HepG2 (cell line): Measurements from ENCODE around the gene ELMOD3. TPM values are rescaled to one million over a fixed set of nuclear protein-coding genes. Genes with fewer than 3 reads are reported as not detected.

Experiments used
- MTA3 ChIP-seq: sonication (generic); formaldehyde crosslinking; IDR thresholded peaks from 2 replicates; pipeline ENCODE4 v1.4.0; 2020; ENCODE audit warnings: missing genetic modification reagents
- SALL1 ChIP-seq: sonication (generic); formaldehyde crosslinking; IDR thresholded peaks from 2 replicates; pipeline ENCODE4 v1.8.0; 2022; ENCODE audit warnings: mild to moderate bottlenecking, missing genetic modification reagents
- polyA plus RNA-seq, 8 experiments: library from polyadenylated mRNA; depleted of rRNA in 3 of 8; stranded (reverse) in 7 of 8; unstranded in 1 of 8; fragments of >200 nt; fragmentation: Illumina TruSeq in 4 of 8; extraction: Trizol in 4 of 8; gene quantifications; 2 replicates each; pipeline versions ENCODE4 v1.2.1 to v1.2.3, GENCODE V29; 2011 to 2016; ENCODE audit warnings: low read depth in 4 of 8, missing spikeins in 1 of 8, mixed read lengths in 1 of 8; ENCODE audit not compliant: insufficient read depth in 1 of 8
- total RNA-seq, 5 experiments: library from RNA; depleted of rRNA; stranded (reverse); fragments of >200 nt; fragmentation: Illumina TruSeq; extraction: Trizol; gene quantifications; 2 replicates each; pipeline ENCODE4 v1.2.3, GENCODE V29; 2016; ENCODE audit warnings: low read depth in 1 of 5
- TF ChIP-seq, protein P1 (sequence below): sonication (generic); formaldehyde crosslinking; conservative IDR thresholded peaks from 2 replicates; pipeline ENCODE4 v1.4.0; 2020; ENCODE audit warnings: mild to moderate bottlenecking, missing genetic modification reagents, moderate library complexity
- TF ChIP-seq, protein P2 (sequence below): sonication (generic); formaldehyde crosslinking; IDR thresholded peaks from 2 replicates; pipeline ENCODE4 v1.4.0; 2020; ENCODE audit warnings: missing genetic modification reagents
- TF ChIP-seq, protein P3 (sequence below): IDR thresholded peaks from 2 replicates; pipeline ENCODE4 v1.6.1; 2016; ENCODE audit warnings: low read depth, missing genetic modification reagents, missing compliant biosample characterization
- TF ChIP-seq, protein P4 (sequence below), 2 experiments: sonication (generic) in 1 of 2; formaldehyde crosslinking in 1 of 2; IDR thresholded peaks; 2 replicates each; pipeline versions ENCODE4 v1.6.1 to v1.9.0; 2014 to 2022; ENCODE audit warnings: antibody characterized with exemption in 1 of 2, borderline replicate concordance in 1 of 2, inconsistent platforms in 1 of 2, low read depth in 1 of 2, missing genetic modification reagents in 1 of 2

The ELMOD3 gene
- total and polyA plus RNA-seq, 2 of the 13 experiments (the other 11 are each of a cell fraction or from before 2014, with no cell fraction given), result 13.3 to 19.5 TPM

DNA sequence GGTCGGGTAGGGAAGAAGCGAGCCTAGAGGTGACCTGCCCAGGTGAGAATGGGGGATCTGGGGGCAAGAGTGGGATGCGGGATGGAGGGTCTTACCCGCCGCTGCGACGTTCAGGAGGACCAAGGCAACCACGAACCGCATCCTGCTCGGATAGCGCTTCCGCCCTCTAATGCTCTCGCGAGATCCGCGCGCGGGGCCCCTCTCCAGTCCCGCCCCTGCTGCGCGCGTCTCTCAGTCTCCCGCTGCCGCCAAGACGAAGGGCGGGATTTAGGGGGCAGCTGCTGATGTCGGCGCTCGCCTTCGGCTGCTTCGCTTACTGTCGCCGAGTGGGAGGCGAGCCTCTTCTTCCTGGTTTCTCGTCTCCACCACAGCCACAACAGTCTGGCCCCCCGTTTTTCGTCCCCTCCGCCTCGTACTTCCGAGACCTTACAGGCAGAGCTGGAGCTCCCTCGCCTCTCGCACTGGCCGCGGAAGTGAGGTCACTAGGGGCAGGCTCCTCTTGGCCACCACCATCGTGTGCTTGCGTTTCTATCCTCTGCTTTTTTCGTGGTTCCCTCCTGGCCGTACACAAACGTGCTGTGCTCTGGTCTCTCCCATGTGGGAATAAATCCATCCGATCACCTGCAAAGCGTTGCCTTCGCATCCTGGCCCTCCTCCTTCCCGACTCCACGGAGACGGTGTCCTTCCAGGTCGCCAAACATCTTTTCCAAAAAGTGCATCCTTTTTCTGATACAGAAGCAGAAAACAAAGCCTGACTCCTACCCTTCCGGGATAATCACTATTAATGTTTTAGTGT lies 26.5 kb upstream of the ELMOD3 start, which contains the start of gene TGOLN2 (continued):
- TF ChIP-seq, protein P1, sequence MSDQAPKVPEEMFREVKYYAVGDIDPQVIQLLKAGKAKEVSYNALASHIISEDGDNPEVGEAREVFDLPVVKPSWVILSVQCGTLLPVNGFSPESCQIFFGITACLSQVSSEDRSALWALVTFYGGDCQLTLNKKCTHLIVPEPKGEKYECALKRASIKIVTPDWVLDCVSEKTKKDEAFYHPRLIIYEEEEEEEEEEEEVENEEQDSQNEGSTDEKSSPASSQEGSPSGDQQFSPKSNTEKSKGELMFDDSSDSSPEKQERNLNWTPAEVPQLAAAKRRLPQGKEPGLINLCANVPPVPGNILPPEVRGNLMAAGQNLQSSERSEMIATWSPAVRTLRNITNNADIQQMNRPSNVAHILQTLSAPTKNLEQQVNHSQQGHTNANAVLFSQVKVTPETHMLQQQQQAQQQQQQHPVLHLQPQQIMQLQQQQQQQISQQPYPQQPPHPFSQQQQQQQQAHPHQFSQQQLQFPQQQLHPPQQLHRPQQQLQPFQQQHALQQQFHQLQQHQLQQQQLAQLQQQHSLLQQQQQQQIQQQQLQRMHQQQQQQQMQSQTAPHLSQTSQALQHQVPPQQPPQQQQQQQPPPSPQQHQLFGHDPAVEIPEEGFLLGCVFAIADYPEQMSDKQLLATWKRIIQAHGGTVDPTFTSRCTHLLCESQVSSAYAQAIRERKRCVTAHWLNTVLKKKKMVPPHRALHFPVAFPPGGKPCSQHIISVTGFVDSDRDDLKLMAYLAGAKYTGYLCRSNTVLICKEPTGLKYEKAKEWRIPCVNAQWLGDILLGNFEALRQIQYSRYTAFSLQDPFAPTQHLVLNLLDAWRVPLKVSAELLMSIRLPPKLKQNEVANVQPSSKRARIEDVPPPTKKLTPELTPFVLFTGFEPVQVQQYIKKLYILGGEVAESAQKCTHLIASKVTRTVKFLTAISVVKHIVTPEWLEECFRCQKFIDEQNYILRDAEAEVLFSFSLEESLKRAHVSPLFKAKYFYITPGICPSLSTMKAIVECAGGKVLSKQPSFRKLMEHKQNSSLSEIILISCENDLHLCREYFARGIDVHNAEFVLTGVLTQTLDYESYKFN (CRISPR knock-in tag), result peak; percentile 72
- TF ChIP-seq, protein P2, sequence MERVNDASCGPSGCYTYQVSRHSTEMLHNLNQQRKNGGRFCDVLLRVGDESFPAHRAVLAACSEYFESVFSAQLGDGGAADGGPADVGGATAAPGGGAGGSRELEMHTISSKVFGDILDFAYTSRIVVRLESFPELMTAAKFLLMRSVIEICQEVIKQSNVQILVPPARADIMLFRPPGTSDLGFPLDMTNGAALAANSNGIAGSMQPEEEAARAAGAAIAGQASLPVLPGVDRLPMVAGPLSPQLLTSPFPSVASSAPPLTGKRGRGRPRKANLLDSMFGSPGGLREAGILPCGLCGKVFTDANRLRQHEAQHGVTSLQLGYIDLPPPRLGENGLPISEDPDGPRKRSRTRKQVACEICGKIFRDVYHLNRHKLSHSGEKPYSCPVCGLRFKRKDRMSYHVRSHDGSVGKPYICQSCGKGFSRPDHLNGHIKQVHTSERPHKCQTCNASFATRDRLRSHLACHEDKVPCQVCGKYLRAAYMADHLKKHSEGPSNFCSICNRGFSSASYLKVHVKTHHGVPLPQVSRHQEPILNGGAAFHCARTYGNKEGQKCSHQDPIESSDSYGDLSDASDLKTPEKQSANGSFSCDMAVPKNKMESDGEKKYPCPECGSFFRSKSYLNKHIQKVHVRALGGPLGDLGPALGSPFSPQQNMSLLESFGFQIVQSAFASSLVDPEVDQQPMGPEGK (CRISPR knock-in tag), result peak; percentile 77
- TF ChIP-seq SALL1 (CRISPR knock-in tag) (peak; percentile 95; the same call in 1 of the 2 replicates), MTA3 (CRISPR knock-in tag) (no peak)
- TF ChIP-seq, protein P3, sequence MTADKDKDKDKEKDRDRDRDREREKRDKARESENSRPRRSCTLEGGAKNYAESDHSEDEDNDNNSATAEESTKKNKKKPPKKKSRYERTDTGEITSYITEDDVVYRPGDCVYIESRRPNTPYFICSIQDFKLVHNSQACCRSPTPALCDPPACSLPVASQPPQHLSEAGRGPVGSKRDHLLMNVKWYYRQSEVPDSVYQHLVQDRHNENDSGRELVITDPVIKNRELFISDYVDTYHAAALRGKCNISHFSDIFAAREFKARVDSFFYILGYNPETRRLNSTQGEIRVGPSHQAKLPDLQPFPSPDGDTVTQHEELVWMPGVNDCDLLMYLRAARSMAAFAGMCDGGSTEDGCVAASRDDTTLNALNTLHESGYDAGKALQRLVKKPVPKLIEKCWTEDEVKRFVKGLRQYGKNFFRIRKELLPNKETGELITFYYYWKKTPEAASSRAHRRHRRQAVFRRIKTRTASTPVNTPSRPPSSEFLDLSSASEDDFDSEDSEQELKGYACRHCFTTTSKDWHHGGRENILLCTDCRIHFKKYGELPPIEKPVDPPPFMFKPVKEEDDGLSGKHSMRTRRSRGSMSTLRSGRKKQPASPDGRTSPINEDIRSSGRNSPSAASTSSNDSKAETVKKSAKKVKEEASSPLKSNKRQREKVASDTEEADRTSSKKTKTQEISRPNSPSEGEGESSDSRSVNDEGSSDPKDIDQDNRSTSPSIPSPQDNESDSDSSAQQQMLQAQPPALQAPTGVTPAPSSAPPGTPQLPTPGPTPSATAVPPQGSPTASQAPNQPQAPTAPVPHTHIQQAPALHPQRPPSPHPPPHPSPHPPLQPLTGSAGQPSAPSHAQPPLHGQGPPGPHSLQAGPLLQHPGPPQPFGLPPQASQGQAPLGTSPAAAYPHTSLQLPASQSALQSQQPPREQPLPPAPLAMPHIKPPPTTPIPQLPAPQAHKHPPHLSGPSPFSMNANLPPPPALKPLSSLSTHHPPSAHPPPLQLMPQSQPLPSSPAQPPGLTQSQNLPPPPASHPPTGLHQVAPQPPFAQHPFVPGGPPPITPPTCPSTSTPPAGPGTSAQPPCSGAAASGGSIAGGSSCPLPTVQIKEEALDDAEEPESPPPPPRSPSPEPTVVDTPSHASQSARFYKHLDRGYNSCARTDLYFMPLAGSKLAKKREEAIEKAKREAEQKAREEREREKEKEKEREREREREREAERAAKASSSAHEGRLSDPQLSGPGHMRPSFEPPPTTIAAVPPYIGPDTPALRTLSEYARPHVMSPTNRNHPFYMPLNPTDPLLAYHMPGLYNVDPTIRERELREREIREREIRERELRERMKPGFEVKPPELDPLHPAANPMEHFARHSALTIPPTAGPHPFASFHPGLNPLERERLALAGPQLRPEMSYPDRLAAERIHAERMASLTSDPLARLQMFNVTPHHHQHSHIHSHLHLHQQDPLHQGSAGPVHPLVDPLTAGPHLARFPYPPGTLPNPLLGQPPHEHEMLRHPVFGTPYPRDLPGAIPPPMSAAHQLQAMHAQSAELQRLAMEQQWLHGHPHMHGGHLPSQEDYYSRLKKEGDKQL (CRISPR knock-in tag), result no peak
- TF ChIP-seq, protein P4, sequence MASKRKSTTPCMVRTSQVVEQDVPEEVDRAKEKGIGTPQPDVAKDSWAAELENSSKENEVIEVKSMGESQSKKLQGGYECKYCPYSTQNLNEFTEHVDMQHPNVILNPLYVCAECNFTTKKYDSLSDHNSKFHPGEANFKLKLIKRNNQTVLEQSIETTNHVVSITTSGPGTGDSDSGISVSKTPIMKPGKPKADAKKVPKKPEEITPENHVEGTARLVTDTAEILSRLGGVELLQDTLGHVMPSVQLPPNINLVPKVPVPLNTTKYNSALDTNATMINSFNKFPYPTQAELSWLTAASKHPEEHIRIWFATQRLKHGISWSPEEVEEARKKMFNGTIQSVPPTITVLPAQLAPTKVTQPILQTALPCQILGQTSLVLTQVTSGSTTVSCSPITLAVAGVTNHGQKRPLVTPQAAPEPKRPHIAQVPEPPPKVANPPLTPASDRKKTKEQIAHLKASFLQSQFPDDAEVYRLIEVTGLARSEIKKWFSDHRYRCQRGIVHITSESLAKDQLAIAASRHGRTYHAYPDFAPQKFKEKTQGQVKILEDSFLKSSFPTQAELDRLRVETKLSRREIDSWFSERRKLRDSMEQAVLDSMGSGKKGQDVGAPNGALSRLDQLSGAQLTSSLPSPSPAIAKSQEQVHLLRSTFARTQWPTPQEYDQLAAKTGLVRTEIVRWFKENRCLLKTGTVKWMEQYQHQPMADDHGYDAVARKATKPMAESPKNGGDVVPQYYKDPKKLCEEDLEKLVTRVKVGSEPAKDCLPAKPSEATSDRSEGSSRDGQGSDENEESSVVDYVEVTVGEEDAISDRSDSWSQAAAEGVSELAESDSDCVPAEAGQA (IDR thresholded peaks at IDR 0.05; ENCODE audit: low read depth), result peak; percentile 79
- TF ChIP-seq, protein P4 (CRISPR knock-in tag; IDR thresholded peaks at IDR 0.05; ENCODE audit: borderline replicate concordance), result peak; percentile 95
